PC-9 (cell line): Measurements from ENCODE around the gene MAGI3.

Source experiments
- EZH2 ChIP-seq: fragments of 200-600 bp; sonication (generic); IDR thresholded peaks from 2 replicates; pipeline ENCODE4 v1.8.0; 2017; ENCODE audit warnings: antibody characterized with exemption, low read depth
- TF ChIP-seq, protein P1 (sequence below): fragments of 200-600 bp; sonication (generic); conservative IDR thresholded peaks from 2 replicates; pipeline ENCODE4 v1.6.1; 2017; ENCODE audit warnings: mixed run types, antibody characterized with exemption, mild to moderate bottlenecking, moderate library complexity

DNA sequence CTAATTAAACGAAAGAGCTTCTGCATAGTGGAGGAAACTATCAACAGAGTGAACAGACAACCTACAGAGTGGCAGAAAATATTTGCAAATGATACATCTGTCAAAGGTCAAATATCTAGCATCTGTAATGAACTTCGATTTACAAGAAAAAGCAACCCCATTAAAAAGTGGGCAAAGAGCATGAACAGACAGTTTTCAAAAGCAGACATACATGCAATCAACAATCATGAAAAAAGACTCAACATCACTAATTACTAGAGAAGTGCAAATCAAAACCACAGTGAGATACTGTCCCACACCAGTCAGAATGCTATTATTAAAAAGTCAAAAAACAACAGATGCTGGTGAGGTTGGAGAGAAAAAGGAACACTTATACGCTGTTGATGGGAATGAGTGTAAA is 103.2 kb downstream of the MAGI3 start:
- TF ChIP-seq, protein P1, sequence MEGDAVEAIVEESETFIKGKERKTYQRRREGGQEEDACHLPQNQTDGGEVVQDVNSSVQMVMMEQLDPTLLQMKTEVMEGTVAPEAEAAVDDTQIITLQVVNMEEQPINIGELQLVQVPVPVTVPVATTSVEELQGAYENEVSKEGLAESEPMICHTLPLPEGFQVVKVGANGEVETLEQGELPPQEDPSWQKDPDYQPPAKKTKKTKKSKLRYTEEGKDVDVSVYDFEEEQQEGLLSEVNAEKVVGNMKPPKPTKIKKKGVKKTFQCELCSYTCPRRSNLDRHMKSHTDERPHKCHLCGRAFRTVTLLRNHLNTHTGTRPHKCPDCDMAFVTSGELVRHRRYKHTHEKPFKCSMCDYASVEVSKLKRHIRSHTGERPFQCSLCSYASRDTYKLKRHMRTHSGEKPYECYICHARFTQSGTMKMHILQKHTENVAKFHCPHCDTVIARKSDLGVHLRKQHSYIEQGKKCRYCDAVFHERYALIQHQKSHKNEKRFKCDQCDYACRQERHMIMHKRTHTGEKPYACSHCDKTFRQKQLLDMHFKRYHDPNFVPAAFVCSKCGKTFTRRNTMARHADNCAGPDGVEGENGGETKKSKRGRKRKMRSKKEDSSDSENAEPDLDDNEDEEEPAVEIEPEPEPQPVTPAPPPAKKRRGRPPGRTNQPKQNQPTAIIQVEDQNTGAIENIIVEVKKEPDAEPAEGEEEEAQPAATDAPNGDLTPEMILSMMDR: no peak
- TF ChIP-seq EZH2: no peak
